IMR-90 (cell line): ENCODE results near the gene HHIP. TPM values are rescaled to one million over a fixed set of nuclear protein-coding genes. Genes with fewer than 3 reads are reported as not detected.

Experiments used
- ATAC-seq: fragments of 200-7000 bp; cut with Tn5 transposase; 2 replicates; pipeline ENCODE4 v1.9.1; 2020; ENCODE audit warnings: low read depth, mild to moderate bottlenecking, moderate library complexity
- BruUV-seq: library from RNA; stranded (reverse); fragments of 400-500 nt; replicated peaks from 2 replicates; lab custom pipeline; 2021; lab: Mats Ljungman, UMichigan
- CTCF ChIA-PET: fragments of 300-600 bp; formaldehyde crosslinking; extraction: SDS; loops from one replicate; lab custom pipeline; 2021; ENCODE audit warnings: antibody characterized with exemption; lab: Yijun Ruan, JAX
- POLR2A ChIA-PET: fragments of 300-600 bp; sonication (Branson Sonifier 250); formaldehyde crosslinking; loops from one replicate; lab custom pipeline; 2022; ENCODE audit warnings: antibody characterized with exemption; ENCODE audit not compliant: unreplicated experiment; lab: Charles Lee
- DNase-seq: peaks from one replicate; pipeline ENCODE4 v3.0.0; 2013
- H2AFZ ChIP-seq: replicated peaks from 2 replicates; pipeline ENCODE3; 2013; ENCODE audit warnings: low read length, mild to moderate bottlenecking; ENCODE audit not compliant: poor library complexity
- H2AK5ac ChIP-seq: 2 replicates; pipeline ENCODE4 v1.6.1; 2013; ENCODE audit warnings: low read depth, low read length, inconsistent platforms
- H2AK9ac ChIP-seq: replicated peaks from 2 replicates; pipeline ENCODE3; 2013; ENCODE audit warnings: mild to moderate bottlenecking, low read depth, low read length, moderate library complexity; ENCODE audit not compliant: poor library complexity
- H2BK120ac ChIP-seq: 2 replicates; pipeline ENCODE4 v1.6.1; 2013; ENCODE audit warnings: low read depth, low read length, inconsistent platforms
- H2BK15ac ChIP-seq: 3 replicates; pipeline ENCODE4 v1.6.1; 2013; ENCODE audit warnings: low read depth, low read length, inconsistent platforms
- H2BK20ac ChIP-seq: 2 replicates; pipeline ENCODE4 v1.6.1; 2013; ENCODE audit warnings: low read depth, mild to moderate bottlenecking, inconsistent platforms, low read length, moderate library complexity
- H2BK5ac ChIP-seq: 2 replicates; pipeline ENCODE4 v1.6.1; 2013; ENCODE audit warnings: mild to moderate bottlenecking, low read depth, low read length, inconsistent platforms; ENCODE audit not compliant: poor library complexity, severe bottlenecking
- H3K14ac ChIP-seq: replicated peaks from 2 replicates; pipeline ENCODE4 v1.6.1; 2013; ENCODE audit warnings: low read depth, low read length, inconsistent platforms
- H3K18ac ChIP-seq: 2 replicates; pipeline ENCODE4 v1.6.1; 2013; ENCODE audit warnings: low read depth, low read length, control low read depth
- H3K23ac ChIP-seq: 2 replicates; pipeline ENCODE4 v1.6.1; 2013; ENCODE audit warnings: low read depth, low read length, inconsistent platforms
- H3K27ac ChIP-seq: 2 replicates; pipeline ENCODE4 v1.5.1; 2013; ENCODE audit warnings: mild to moderate bottlenecking, control low read depth, low read length; ENCODE audit not compliant: insufficient read depth
- H3K27me3 ChIP-seq: 2 replicates; pipeline ENCODE4 v1.6.1; 2013; ENCODE audit warnings: low read length; ENCODE audit not compliant: control insufficient read depth, insufficient read depth
- H3K36me3 ChIP-seq: 2 replicates; pipeline ENCODE4 v1.6.1; 2013; ENCODE audit warnings: low read length, mixed read lengths; ENCODE audit not compliant: control insufficient read depth, insufficient read depth
- H3K4ac ChIP-seq: 2 replicates; pipeline ENCODE4 v1.6.1; 2013; ENCODE audit warnings: low read depth, low read length, inconsistent platforms
- H3K4me1 ChIP-seq: 2 replicates; pipeline ENCODE4 v1.6.1; 2013; ENCODE audit warnings: low read length, mixed read lengths; ENCODE audit not compliant: control insufficient read depth, insufficient read depth
- H3K4me2 ChIP-seq: 2 replicates; pipeline ENCODE4 v1.6.1; 2013; ENCODE audit warnings: low read depth, mild to moderate bottlenecking, control low read depth, low read length, moderate library complexity
- H3K4me3 ChIP-seq: 2 replicates; pipeline ENCODE4 v1.5.1; 2013; ENCODE audit warnings: low read depth, mild to moderate bottlenecking, control low read depth, low read length, moderate library complexity; ENCODE audit not compliant: insufficient read depth
- H3K56ac ChIP-seq: 2 replicates; pipeline ENCODE4 v1.6.1; 2013; ENCODE audit warnings: low read length, inconsistent platforms; ENCODE audit not compliant: insufficient read depth; ENCODE audit errors: extremely low read depth
- H3K79me1 ChIP-seq, 2 experiments: 2 replicates each; pipeline ENCODE4 v1.6.1; 2013; ENCODE audit warnings: low read length in 2 of 2, inconsistent platforms in 1 of 2, low read depth in 1 of 2
- H3K9ac ChIP-seq: 2 replicates; pipeline ENCODE4 v1.6.1; 2013; ENCODE audit warnings: low read depth, low read length, control low read depth
- H3K9me1 ChIP-seq: 2 replicates; pipeline ENCODE4 v1.6.1; 2013; ENCODE audit warnings: low read length, inconsistent platforms; ENCODE audit not compliant: insufficient read depth
- H3K9me3 ChIP-seq: 2 replicates; pipeline ENCODE4 v1.6.1; 2013; ENCODE audit warnings: low read length; ENCODE audit not compliant: control insufficient read depth, insufficient read depth
- H4K20me1 ChIP-seq: 2 replicates; pipeline ENCODE4 v1.6.1; 2013; ENCODE audit warnings: low read length, inconsistent platforms; ENCODE audit not compliant: insufficient read depth
- H4K5ac ChIP-seq: 2 replicates; pipeline ENCODE4 v1.6.1; 2013; ENCODE audit warnings: mild to moderate bottlenecking, low read depth, low read length, control low read depth
- H4K8ac ChIP-seq, 2 experiments: 2 replicates each; pipeline ENCODE4 v1.6.1; 2013; ENCODE audit warnings: low read depth in 2 of 2, low read length in 2 of 2, control low read depth in 1 of 2, inconsistent platforms in 1 of 2
- H4K91ac ChIP-seq: 2 replicates; pipeline ENCODE4 v1.6.1; 2013; ENCODE audit warnings: low read depth, low read length, inconsistent platforms; ENCODE audit not compliant: insufficient read depth
- ELK1 ChIP-seq: fragments of 150-350 bp; IDR thresholded peaks from 2 replicates; pipeline ENCODE4 v1.6.1; 2016; ENCODE audit warnings: low read depth, mild to moderate bottlenecking, low read length, moderate library complexity, borderline replicate concordance
- FOS ChIP-seq: fragments of 150-350 bp; IDR thresholded peaks from 2 replicates; pipeline ENCODE4 v1.6.1; 2016; ENCODE audit warnings: low read depth, low read length
- MAFK ChIP-seq: IDR thresholded peaks from 2 replicates; pipeline ENCODE4 v1.6.1; 2012; ENCODE audit warnings: low read depth, low read length, improper control_type of control experiment
- WGBS, 2 experiments: methylation state at CpG; one replicate each; pipeline versions ENCODE4 v1.1.5 to v1.1.7; 2013; ENCODE audit warnings: missing lambda C conversion rate in 2 of 2; ENCODE audit not compliant: insufficient read length in 1 of 2; ENCODE audit errors: extremely low coverage in 2 of 2; 5-methylcytosine and 5-hydroxymethylcytosine counted together
- dilution Hi-C: fragments of 300-500 bp; cut with HindIII; formaldehyde crosslinking; loops from one replicate; pipeline ENCODE4 v1.14.3; 2018; ENCODE audit warnings: low sequenced_read_pairs; ENCODE audit not compliant: unreplicated experiment
- in situ Hi-C: fragments of 300-500 bp; cut with MboI; formaldehyde crosslinking; loops from 3 replicates; pipeline ENCODE4 v1.14.3; 2019; ENCODE audit warnings: low sequenced_read_pairs, inconsistent platforms, mixed read lengths
- intact Hi-C: fragments of 100-400 bp; cut with micrococcal nuclease; formaldehyde crosslinking; loops from 2 replicates; pipeline ENCODE4 v1.10.0; 2022
- polyA plus RNA-seq, 3 experiments: library from polyadenylated mRNA; depleted of rRNA; stranded (reverse); fragments of >200 nt; gene quantifications; 2 replicates each; pipeline ENCODE4 v1.2.3, GENCODE V29; 2012; ENCODE audit warnings: low replicate concordance in 1 of 3
- total RNA-seq: library from RNA; depleted of rRNA; stranded (reverse); fragments of >200 nt; gene quantifications from 2 replicates; pipeline ENCODE4 v1.2.3, GENCODE V29; 2012

Gene HHIP
- total and polyA plus RNA-seq, 2 of the 4 experiments (the other 2 are of a cell fraction) = 6.6 to 9.6 TPM

GRCh38 chr4:144750348-144750747 is 104.4 kb downstream of the HHIP start:
- no peaks in the 10 kb centered on the region for H3K9me3 ChIP-seq
- no peak overlapping the region for H3K27ac ChIP-seq
- DNase-seq (no peak), ATAC-seq (no peak)
- H2AK9ac ChIP-seq = no peak overlapping the region
- ChIA-PET POLR2A (no interaction called here), CTCF (no interaction called here)
- no peak overlapping the region for H3K9ac ChIP-seq
- no peak overlapping the region for H2AK5ac ChIP-seq
- H2BK120ac ChIP-seq = no peak overlapping the region
- no peaks in the 10 kb centered on the region for H4K20me1 ChIP-seq
- H3K36me3 ChIP-seq = no peaks in the 10 kb centered on the region
- H3K4me1 ChIP-seq = no peaks in the 10 kb centered on the region
- no peak overlapping the region for H3K4ac ChIP-seq
- no peak overlapping the region for H4K5ac ChIP-seq
- BruUV-seq = no TSS peak
- intact Hi-C loops = no loop called here
- H3K18ac ChIP-seq = no peak overlapping the region
- H4K8ac ChIP-seq = no peak overlapping the region
- in situ Hi-C loops = loop anchor here (25.0 kb wide), 1 partner anchor 563 kb away; no protein-coding TSS in a partner anchor
- H3K27me3 ChIP-seq = no peaks in the 10 kb centered on the region
- H2AFZ ChIP-seq = no peak overlapping the region
- H3K79me1 ChIP-seq = no peaks in the 10 kb centered on the region
- no peaks in the 10 kb centered on the region for H3K9me1 ChIP-seq
- no peak overlapping the region for H3K4me3 ChIP-seq
- TF ChIP-seq FOS = no peak
- no peak for TF ChIP-seq MAFK
- TF ChIP-seq ELK1 = no peak
- no peak overlapping the region for H2BK15ac ChIP-seq
- H2BK5ac ChIP-seq = no peak overlapping the region
- dilution Hi-C loops = no loop called here
- no CpG with 5 or more reads among the region's 2 CpGs for WGBS, 2 experiments
- no peak overlapping the region for H4K91ac ChIP-seq
- no peak overlapping the region for H3K56ac ChIP-seq
- no peak overlapping the region for H2BK20ac ChIP-seq
- H3K4me2 ChIP-seq = no peak overlapping the region
- no peak overlapping the region for H3K23ac ChIP-seq
- no peak overlapping the region for H3K14ac ChIP-seq
